ENCODE results near the gene PDP2.

Gene PDP2

GRCh38 chr16:66880288-66881013 lies at the start of gene PDP2:
PDP2 (plus strand) TSS chr16:66880515; CDS start chr16:66884285, 3,770 bp downstream.
- Histone ChIP-seq H3K36me3 (ENCODE audit: insufficient read depth, insufficient read length, low read length) (peaks cover 17% of the 10 kb centered on the region), H3K4me3 (ENCODE audit: insufficient read length, low read depth) (peak within 1 kb of the TSS; percentile 94), H3K9ac (ENCODE audit: insufficient read length, low read depth) (peak within 1 kb of the TSS; percentile 91), H3K9me3 (ENCODE audit: insufficient read depth, low read length) (no peaks in the 10 kb centered on the region), H3K4me1 (ENCODE audit: insufficient read depth, insufficient read length) (peaks cover 9% of the 10 kb centered on the region), H3K27me3 (ENCODE audit: insufficient read depth, insufficient read length) (no peaks in the 10 kb centered on the region)
- no peak for TF ChIP-seq SUZ12 (IDR thresholded peaks at IDR 0.05; ENCODE audit: extremely low read depth, insufficient read depth, insufficient read length)
- TF ChIP-seq ZNF274 (IDR thresholded peaks at IDR 0.05; ENCODE audit: low read depth, low read length), result no peak
- no peak for TF ChIP-seq YY1 (IDR thresholded peaks at IDR 0.05; ENCODE audit: insufficient read depth, insufficient read length)
- DNase-seq (ENCODE audit: low read depth, low spot score), result peak; percentile 96

GRCh38 chr16:66832190-66832589 lies 48.1 kb upstream of the PDP2 start:
- peaks cover 3% of the 10 kb centered on the region for H3K4me1 ChIP-seq (ENCODE audit: insufficient read depth, insufficient read length)
- no peak overlapping the region for H3K4me3 ChIP-seq (ENCODE audit: insufficient read length, low read depth)
- TF ChIP-seq YY1 (IDR thresholded peaks at IDR 0.05; ENCODE audit: insufficient read depth, insufficient read length) (no peak), ZNF274 (IDR thresholded peaks at IDR 0.05; ENCODE audit: low read depth, low read length) (no peak), SUZ12 (IDR thresholded peaks at IDR 0.05; ENCODE audit: extremely low read depth, insufficient read depth, insufficient read length) (no peak)
- H3K9ac ChIP-seq (ENCODE audit: insufficient read length, low read depth), result no peak overlapping the region
- no peak for DNase-seq (ENCODE audit: low read depth, low spot score)
- peaks cover 18% of the 10 kb centered on the region for H3K36me3 ChIP-seq (ENCODE audit: insufficient read depth, insufficient read length, low read length)
- H3K27me3 ChIP-seq (ENCODE audit: insufficient read depth, insufficient read length), result peaks cover 9% of the 10 kb centered on the region
- no peaks in the 10 kb centered on the region for H3K9me3 ChIP-seq (ENCODE audit: insufficient read depth, low read length)

- H3K27me3 ChIP-seq (ENCODE audit: insufficient read depth, insufficient read length), result peaks cover 9% of the 10 kb centered on the region
- DNase-seq (ENCODE audit: low read depth, low spot score), result no peak
Measured at GRCh38 chr16:66832661-66833305, 47.5 kb upstream of the PDP2 start.

GRCh38 chr16:66834746-66835145 lies 45.6 kb upstream of the PDP2 start:
- Histone ChIP-seq H3K4me3 (ENCODE audit: insufficient read length, low read depth) (no peak overlapping the region), H3K27me3 (ENCODE audit: insufficient read depth, insufficient read length) (peaks cover 9% of the 10 kb centered on the region), H3K9ac (ENCODE audit: insufficient read length, low read depth) (no peak overlapping the region), H3K9me3 (ENCODE audit: insufficient read depth, low read length) (no peaks in the 10 kb centered on the region), H3K36me3 (ENCODE audit: insufficient read depth, insufficient read length, low read length) (no peaks in the 10 kb centered on the region), H3K4me1 (ENCODE audit: insufficient read depth, insufficient read length) (no peaks in the 10 kb centered on the region)
- TF ChIP-seq YY1 (IDR thresholded peaks at IDR 0.05; ENCODE audit: insufficient read depth, insufficient read length) (no peak), ZNF274 (IDR thresholded peaks at IDR 0.05; ENCODE audit: low read depth, low read length) (no peak), SUZ12 (IDR thresholded peaks at IDR 0.05; ENCODE audit: extremely low read depth, insufficient read depth, insufficient read length) (no peak)
- DNase-seq (ENCODE audit: low read depth, low spot score), result no peak

More at GRCh38 chr16:66832661-66833305, 47.5 kb upstream of the PDP2 start:
- Histone ChIP-seq H3K36me3 (ENCODE audit: insufficient read depth, insufficient read length, low read length) (peaks cover 13% of the 10 kb centered on the region), H3K4me3 (ENCODE audit: insufficient read length, low read depth) (no peak overlapping the region), H3K9me3 (ENCODE audit: insufficient read depth, low read length) (no peaks in the 10 kb centered on the region), H3K4me1 (ENCODE audit: insufficient read depth, insufficient read length) (peaks cover 3% of the 10 kb centered on the region), H3K9ac (ENCODE audit: insufficient read length, low read depth) (no peak overlapping the region)
- no peak for TF ChIP-seq SUZ12 (IDR thresholded peaks at IDR 0.05; ENCODE audit: extremely low read depth, insufficient read depth, insufficient read length)
- TF ChIP-seq ZNF274 (IDR thresholded peaks at IDR 0.05; ENCODE audit: low read depth, low read length), result no peak
- no peak for TF ChIP-seq YY1 (IDR thresholded peaks at IDR 0.05; ENCODE audit: insufficient read depth, insufficient read length)

- Histone ChIP-seq H3K4me3 (ENCODE audit: insufficient read length, low read depth) (no peak overlapping the region), H3K4me1 (ENCODE audit: insufficient read depth, insufficient read length) (peaks cover 5% of the 10 kb centered on the region), H3K36me3 (ENCODE audit: insufficient read depth, insufficient read length, low read length) (no peaks in the 10 kb centered on the region), H3K27me3 (ENCODE audit: insufficient read depth, insufficient read length) (peaks cover 53% of the 10 kb centered on the region), H3K9ac (ENCODE audit: insufficient read length, low read depth) (no peak overlapping the region), H3K9me3 (ENCODE audit: insufficient read depth, low read length) (no peaks in the 10 kb centered on the region)
- DNase-seq (ENCODE audit: low read depth, low spot score), result no peak
- TF ChIP-seq ZNF274 (IDR thresholded peaks at IDR 0.05; ENCODE audit: low read depth, low read length) (no peak), YY1 (IDR thresholded peaks at IDR 0.05; ENCODE audit: insufficient read depth, insufficient read length) (no peak), SUZ12 (IDR thresholded peaks at IDR 0.05; ENCODE audit: extremely low read depth, insufficient read depth, insufficient read length) (no peak)
Measured at GRCh38 chr16:66840883-66841282, 39.4 kb upstream of the PDP2 start.

GRCh38 chr16:66841366-66841765 lies 38.9 kb upstream of the PDP2 start:
- DNase-seq (ENCODE audit: low read depth, low spot score), result no peak
- no peaks in the 10 kb centered on the region for H3K9me3 ChIP-seq (ENCODE audit: insufficient read depth, low read length)
- no peaks in the 10 kb centered on the region for H3K36me3 ChIP-seq (ENCODE audit: insufficient read depth, insufficient read length, low read length)
- peaks cover 57% of the 10 kb centered on the region for H3K27me3 ChIP-seq (ENCODE audit: insufficient read depth, insufficient read length)
- no peak overlapping the region for H3K9ac ChIP-seq (ENCODE audit: insufficient read length, low read depth)
- H3K4me3 ChIP-seq (ENCODE audit: insufficient read length, low read depth), result no peak overlapping the region
- TF ChIP-seq SUZ12 (IDR thresholded peaks at IDR 0.05; ENCODE audit: extremely low read depth, insufficient read depth, insufficient read length), result no peak
- no peak for TF ChIP-seq YY1 (IDR thresholded peaks at IDR 0.05; ENCODE audit: insufficient read depth, insufficient read length)
- TF ChIP-seq ZNF274 (IDR thresholded peaks at IDR 0.05; ENCODE audit: low read depth, low read length), result no peak
- H3K4me1 ChIP-seq (ENCODE audit: insufficient read depth, insufficient read length), result peaks cover 5% of the 10 kb centered on the region

- no peaks in the 10 kb centered on the region for H3K36me3 ChIP-seq (ENCODE audit: insufficient read depth, insufficient read length, low read length)
- no peak for DNase-seq (ENCODE audit: low read depth, low spot score)
- no peaks in the 10 kb centered on the region for H3K9me3 ChIP-seq (ENCODE audit: insufficient read depth, low read length)
- H3K4me1 ChIP-seq (ENCODE audit: insufficient read depth, insufficient read length), result peaks cover 5% of the 10 kb centered on the region
- peaks cover 71% of the 10 kb centered on the region for H3K27me3 ChIP-seq (ENCODE audit: insufficient read depth, insufficient read length)
- H3K4me3 ChIP-seq (ENCODE audit: insufficient read length, low read depth), result no peak overlapping the region
- no peak overlapping the region for H3K9ac ChIP-seq (ENCODE audit: insufficient read length, low read depth)
- no peak for TF ChIP-seq ZNF274 (IDR thresholded peaks at IDR 0.05; ENCODE audit: low read depth, low read length)
Measured at GRCh38 chr16:66842765-66843164, 37.5 kb upstream of the PDP2 start.

All from NT2/D1 (cell line).